Inflammatory macrophage treated with lipopolysaccharide for 1 hour (primary cell): ENCODE results near the gene CTXN3.
"Not testable (repeated sequence)": the region's sequence is repeated elsewhere in the genome, so short reads cannot be mapped to it uniquely, and the experiment has no call there.

Experiments
- DNase-seq, 2 donors: peaks; one replicate each; pipeline ENCODE4 v3.0.0-alpha.2; 2020 to 2022

Gene CTXN3

DNA sequence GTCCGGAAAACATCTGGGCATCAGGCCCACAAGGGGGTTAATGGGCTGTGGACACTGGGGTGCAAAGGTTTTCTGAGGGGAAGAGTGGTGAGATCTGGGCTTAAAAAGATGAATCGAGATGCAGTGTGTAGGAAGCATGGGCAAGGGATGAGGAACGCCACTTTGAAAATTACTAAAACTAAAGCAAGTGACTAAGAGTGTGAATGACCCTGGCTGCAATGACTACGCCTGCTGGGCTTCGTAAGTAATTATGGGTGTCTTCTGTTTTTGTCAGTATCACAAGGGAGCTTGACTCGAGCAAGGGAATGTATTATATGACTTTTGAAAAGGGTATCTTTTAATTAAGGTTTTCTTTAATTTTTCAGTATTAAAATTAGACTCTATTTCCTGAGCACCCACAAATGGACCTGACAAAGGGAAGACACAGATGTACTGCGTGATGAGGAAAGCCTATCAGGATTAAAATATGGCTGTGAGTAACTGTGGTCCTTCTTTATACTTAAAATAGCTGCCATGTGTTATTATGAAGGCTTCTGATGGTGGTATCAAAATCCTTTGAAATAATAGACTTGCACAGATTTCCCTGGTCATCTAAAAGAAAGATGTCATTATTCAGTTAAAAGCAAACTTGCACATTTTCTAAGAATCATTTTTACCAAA, 4.2 kb downstream of the CTXN3 start:
- DNase-seq = no peak

DNA sequence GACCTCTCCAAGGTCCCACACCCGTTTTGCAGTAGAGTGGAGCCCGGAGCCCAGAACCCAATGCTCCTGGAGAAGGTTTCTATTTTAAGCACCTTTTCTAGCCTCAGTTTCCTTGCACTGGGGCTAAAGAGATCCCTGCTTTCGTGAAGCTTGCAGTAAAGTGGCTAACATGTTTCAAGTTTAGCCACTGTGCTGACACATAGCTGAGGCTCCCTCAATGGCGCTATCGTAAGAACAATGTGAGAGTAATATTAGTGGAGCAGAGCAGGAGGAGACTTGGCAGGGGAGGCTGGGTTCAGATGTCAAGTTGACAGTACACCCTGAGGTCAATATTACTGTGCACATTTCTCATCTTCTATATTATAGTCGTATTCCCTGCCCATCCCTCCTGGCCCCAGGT, 7.9 kb downstream of the CTXN3 start:
- no peak for DNase-seq

DNA sequence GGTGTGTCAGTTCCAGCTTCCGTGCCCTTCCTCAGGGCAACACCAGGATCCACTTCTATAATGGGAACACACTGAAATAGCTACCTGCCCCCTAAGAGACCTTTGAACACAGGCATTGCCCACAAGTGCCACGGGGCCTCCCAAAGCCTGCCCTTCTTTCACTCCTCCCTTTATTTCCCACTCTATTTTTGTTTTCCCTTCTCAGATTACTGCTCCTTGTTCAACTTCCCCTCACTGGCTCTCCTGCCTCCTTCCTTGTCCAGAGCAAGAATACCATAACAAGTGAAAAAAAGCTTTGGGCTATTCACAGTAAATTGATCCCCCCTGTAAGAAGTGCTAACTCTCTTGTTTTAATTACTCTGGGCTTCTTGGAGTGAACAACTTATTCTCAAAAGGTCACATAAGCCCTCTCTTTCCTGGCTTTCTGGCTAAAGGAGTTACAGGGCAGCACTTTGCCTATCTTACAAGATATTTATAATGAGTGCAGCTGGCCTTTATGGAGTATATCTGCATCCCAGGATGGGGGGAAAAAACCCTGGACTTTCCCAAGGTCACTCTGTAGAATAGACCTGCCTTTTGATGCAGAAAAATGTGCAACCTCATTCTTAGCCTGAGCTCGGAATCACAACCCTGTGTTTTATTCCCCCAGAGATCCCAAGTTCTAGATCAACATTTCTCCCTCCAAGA, 11.3 kb downstream of the CTXN3 start:
- DNase-seq = no peak

- DNase-seq = no peak
These were observed 15.2 kb downstream of the CTXN3 start for GRCh38 chr5:127664093-127664492.

- DNase-seq = no peak
These were observed 16.8 kb downstream of the CTXN3 start for GRCh38 chr5:127665641-127666040.

DNA sequence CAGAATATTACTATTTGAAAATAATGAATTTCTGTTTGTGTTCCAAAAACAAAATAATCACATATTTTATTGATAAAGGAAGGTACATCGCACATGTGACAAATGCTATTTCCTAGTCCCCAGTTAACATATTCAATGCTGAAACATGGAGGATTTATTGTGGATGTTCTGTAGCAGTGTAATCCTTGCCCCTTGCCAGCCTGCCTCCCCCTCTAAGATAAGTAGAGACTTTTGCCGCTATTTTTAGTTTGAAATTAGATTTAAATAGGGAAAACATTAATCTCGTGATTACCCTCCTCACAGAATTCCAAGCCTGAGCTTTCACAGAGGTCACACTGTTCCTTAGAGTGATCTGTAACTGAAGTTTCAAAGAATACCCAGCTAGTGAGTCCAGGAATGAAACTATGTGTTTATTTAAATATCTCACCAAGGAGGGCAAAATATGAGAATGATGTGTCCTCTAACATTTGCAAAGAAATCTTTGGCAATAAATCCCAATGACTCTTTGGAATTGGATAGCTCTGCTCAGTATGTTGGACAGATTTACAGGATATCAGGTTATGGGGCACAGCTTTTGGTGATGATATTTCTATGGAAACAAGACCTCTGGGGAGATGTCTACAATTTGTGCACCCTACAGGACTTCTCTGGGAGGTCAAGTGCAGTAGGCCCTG, 17.3 kb downstream of the CTXN3 start:
- DNase-seq = no peak

DNA sequence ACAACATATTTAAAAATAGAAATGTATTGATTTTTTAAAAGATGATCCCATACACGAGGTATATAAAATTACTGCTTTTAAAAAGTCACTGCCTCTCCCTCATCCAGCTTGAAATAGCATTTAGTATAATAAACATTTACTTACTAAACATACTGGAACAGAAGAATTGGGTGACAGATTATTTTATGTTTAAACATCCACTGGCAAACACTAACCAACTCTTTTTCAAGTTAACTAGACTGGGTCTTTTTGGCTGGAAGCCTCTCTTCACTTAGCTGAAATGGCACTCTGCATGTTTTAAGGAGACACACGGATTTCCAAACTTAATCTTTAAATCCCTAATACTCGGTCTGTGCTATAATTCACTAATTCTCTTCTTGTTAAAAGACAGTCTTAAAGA, 19.0 kb downstream of the CTXN3 start:
- no peak for DNase-seq

DNA sequence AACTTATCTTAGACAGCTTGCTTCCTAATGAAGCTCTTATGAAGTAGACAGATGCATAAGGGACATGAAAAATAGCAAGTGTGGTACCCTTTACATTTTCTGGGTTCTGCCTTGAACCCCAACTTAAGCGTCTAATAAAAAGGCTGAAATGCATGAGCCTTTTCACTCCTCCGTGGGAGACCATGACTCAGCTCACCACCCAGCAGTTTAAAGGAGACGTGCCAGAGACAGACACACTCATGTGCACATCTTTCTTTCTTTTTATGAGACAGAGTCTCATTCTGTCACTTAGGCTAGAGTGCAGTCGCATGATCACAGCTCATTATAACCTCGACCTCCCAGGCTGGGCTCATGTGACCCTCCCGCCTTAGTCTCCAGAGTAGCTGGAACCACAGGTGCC, 22.3 kb downstream of the CTXN3 start:
- DNase-seq = no peak

DNA sequence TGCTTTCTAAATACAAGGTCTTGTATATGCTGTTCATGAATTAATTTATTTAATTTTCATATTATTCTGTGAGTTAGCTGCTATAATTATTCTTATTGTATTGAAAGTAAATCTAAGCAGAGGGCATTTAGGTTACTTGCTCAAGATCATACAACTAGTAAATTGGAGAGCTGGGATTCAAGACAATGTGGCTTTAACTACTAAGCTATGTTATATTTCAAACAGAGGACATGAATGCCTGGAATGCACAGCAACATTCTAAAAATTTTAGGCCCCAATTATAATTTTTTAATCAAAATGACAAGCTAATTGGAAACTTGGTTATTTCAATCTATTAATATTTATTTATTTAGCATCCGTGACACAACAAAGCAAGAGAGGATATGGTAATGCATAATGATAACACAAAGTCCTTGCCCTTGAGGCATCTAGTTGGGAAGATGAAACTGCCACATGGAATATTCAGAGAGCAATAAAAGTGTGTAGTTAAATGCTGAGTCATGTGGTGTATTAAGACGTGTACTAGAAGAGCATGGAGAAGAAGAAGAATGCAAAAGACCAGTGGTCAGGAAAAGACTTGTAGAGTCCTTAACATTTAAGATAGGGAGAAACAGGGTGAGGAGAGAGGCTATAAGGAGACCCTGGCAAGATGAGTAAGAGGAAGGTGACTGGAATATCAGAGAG, 24.4 kb downstream of the CTXN3 start:
- DNase-seq = no peak

- not testable (repeated sequence) for DNase-seq
These were observed 28.1 kb downstream of the CTXN3 start for GRCh38 chr5:127676951-127677350.

DNA sequence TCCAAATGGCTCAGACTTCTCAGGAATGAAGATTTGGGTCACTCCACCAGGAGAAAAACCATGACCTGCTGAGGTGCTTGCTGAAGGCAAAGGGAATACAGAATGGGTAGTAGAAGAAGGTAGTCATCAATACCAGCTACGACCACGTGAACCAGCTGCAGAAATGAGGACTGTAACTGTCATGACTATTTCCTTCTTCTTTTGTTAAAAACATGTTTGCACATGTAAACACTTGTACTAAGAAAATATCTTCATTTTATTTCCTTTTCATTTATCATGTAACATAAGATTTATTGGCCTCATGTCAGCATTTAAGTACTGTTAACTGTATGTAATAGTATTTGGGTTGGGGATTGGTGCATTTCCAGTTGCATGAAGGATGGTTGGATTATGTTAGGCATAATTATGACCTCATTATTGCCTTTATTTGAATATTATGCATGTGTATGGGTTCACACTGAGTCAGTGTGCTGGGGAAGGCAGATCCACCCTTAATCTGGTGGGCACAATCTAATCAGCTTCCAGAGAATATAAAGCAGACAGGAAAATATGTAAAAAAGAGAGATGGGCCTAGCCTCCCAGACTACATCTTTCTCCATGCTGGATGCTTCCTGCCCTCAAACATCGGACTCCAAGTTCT, 30.9 kb downstream of the CTXN3 start:
- DNase-seq = not testable (repeated sequence)

GRCh38 chr5:127680595-127680994, 31.7 kb downstream of the CTXN3 start:
- DNase-seq = no peak

GRCh38 chr5:127683008-127683407, 34.1 kb downstream of the CTXN3 start:
- DNase-seq = no peak

DNA sequence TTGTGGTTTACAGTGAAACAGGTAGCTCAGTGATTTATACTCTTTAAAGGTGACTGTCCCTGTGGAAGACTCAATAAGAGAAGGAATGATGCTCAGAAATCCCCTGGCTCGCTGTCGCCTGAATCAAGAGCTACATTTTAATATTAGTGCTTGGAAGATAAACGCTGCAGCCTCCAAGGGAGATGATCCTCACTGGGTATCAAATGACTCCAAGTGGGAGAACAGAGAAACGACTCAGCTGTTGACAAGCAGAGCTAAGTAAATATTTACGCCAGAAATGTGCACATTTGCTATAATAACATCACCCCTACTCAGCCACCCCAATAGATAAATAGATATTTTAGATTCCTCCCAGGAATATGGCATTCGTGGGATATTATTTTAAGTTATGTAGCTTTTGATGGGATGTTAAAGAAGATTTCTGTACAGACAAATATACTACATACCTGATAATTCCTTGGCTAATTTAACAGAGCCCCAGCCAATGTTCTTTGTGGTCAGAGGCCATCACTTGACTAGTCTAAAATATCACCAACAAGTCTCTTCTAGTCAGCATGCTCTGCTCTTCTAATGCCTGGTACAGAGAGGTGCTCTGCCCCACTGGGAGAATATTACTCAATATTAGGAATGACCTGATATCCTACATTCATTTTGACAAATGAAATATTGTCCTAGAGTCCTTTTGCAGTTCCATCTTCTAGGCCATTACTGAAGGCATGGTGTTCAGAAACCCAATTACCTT, 36.0 kb downstream of the CTXN3 start:
- no peak for DNase-seq

- DNase-seq = no peak
These were observed 36.8 kb downstream of the CTXN3 start for GRCh38 chr5:127685662-127686061.

DNA sequence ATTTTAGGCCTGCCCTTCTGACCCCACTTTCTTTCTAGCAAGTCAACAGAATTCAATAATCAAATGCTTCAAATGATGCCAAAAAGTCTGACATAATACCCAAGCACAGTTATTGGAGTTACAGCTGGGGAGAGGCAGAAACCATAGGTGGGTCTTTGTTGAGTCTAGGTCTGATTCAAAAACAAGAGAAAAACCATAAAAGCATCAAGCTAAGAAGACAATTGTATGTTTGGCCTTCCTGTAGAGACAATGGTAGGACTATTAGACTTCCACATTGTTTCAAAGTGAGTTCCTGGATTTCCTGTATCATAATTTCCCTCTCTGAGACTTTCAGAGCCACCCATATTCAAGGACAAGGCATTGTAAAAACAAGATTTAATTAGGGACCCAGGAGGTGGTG, 37.5 kb downstream of the CTXN3 start:
- DNase-seq = no peak

DNA sequence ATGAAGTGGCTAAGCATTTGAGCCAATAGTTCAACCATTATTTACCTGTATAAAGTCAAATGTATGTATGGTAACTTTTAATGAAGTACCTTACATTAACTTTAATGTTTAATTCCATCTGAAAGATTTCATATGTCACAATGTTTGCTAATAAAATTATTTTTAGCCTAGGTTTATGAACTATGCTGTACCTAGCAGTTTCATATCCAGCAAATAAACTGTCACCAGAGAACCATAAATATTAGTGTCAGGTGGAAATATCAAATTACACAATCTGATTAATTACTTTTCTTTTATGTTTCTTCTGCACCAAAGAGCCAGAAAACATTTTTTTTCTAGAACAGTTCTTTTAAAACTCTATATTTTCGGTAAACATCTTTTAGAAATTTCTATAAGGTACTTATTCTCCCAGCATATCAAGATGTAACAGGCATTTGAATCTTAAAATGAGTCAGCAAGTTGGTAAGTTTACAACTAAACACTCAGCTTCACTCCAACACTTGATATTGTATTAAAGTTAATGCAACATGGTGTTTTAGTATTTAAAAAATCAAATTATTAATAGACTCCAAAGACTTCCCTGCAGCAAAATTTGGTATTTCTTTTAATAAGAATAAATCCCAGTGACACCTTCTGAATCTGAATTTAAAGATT, 45.8 kb downstream of the CTXN3 start:
- no peak for DNase-seq

DNA sequence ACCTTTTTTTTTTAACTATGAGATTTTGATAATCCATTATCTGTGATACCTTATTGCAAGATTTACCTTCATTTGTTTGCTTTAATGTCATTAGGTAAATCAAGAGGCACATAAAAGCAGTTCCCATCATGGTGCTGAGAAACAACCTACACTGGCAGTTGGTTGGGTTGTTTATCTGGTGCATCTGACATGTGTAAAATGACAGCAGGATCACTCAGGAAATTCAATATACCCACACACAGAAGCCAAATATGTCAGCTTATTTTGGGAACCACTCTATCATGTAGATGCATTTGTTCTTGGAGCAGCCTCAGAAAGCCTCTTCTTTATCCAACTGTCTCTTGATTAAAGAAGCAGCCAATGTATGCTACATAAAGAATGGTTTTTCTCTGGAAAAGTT, 46.5 kb downstream of the CTXN3 start:
- no peak for DNase-seq

- no peak for DNase-seq
These were observed 47.8 kb downstream of the CTXN3 start for GRCh38 chr5:127696683-127697082.

DNA sequence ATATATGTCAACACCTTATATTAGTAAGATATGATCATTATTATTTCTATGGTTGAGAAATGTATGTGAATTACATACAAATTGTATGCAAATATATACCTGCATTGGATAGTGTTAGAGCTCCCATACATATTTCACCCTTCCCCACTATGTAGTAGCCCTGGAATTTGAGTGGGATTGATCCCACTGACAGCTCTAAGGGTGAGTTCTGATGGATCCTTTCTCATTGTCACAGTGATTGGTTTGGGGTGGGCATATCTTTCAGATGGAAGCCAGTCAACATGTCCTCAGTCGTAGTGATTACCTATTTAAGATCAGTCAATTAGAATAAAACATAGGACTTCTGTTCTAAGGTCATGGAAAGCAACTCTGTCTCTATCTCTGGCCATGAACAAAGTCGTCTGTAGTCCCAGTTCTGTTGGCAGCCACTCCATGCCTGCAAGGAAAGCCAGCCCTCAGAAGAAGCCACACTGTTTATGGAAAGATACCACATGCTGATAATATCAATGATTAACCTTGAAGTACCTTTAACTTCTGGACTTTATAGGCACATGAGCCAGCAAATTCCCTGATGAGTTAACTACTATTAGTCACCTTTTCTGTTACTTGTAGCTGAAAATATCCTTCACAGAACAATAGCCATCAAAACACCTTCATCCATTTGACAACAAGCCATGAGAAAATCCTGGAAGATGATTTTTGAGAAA, 49.2 kb downstream of the CTXN3 start:
- no peak for DNase-seq

- DNase-seq = no peak
These were observed 50.5 kb downstream of the CTXN3 start for GRCh38 chr5:127699416-127699815.
